ENCODE data around the gene IL3.

IL3 gene

DNA sequence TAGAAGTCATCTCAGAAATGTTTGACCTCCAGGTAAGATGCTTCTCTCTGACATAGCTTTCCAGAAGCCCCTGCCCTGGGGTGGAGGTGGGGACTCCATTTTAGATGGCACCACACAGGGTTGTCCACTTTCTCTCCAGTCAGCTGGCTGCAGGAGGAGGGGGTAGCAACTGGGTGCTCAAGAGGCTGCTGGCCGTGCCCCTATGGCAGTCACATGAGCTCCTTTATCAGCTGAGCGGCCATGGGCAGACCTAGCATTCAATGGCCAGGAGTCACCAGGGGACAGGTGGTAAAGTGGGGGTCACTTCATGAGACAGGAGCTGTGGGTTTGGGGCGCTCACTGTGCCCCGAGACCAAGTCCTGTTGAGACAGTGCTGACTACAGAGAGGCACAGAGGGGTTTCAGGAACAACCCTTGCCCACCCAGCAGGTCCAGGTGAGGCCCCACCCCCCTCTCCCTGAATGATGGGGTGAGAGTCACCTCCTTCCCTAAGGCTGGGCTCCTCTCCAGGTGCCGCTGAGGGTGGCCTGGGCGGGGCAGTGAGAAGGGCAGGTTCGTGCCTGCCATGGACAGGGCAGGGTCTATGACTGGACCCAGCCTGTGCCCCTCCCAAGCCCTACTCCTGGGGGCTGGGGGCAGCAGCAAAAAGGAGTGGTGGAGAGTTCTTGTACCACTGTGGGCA lies 13.8 kb downstream of the IL3 start:
- no peak for DNase-seq

GRCh38 chr5:132074772-132075718 lies 14.6 kb downstream of the IL3 start:
- no peak for DNase-seq

- DNase-seq = no peak
These were observed 15.2 kb downstream of the IL3 start for GRCh38 chr5:132075719-132076077.

DNA sequence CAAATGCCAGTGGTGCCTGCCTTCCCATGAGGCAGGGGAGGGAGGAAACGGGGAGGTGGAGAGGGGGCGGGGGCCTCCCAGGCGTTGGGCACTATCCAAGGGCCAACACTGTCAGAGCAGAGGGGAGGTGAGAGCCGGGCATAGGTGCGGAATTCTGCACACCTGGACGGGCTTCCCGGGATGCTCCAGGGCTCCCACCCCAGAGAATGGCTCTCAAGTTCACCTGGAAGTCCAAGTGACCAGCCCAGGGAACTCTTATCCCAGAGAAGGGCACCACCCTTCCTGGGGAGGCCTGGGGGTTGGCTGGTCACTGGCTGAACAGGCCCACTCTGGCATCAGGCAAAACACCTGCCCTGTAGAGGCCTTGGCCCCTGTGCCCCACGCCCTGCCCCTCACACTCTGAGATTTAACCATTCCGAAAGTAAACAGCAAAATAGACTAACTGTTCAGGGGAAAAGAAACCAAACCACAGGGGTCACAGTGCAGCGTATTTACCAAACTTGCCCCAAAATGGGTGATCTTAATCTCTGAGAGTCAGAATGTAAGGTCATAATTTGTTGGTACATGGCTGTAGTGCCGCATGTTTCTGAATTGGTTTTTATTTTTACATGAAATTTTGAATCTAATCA lies 15.9 kb downstream of the IL3 start:
- DNase-seq = no peak

DNA sequence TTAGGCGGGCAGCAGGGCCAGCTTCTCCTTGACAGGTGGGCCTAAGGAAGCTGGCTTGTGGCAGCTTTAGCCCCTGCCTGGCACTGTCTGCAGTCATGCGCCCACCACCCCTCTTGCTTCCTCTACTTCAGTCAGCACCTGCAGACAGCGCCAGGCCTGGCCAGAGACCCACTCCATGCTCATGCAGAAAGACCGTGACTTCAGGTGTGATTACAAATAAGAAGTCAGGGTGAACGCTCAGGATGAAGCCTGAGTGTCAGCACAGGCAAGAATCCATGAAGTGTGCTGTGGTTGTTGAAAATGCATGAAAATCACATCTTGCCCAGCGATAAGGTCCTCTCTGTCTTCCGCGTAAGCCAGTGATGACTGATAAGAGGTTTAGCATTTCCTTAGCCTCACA lies 16.5 kb downstream of the IL3 start:
- no peak for DNase-seq

- no peak for DNase-seq
These were observed 18.6 kb downstream of the IL3 start for GRCh38 chr5:132079081-132079480.

- DNase-seq = no peak
These were observed 19.2 kb downstream of the IL3 start for GRCh38 chr5:132079619-132080018.

DNA sequence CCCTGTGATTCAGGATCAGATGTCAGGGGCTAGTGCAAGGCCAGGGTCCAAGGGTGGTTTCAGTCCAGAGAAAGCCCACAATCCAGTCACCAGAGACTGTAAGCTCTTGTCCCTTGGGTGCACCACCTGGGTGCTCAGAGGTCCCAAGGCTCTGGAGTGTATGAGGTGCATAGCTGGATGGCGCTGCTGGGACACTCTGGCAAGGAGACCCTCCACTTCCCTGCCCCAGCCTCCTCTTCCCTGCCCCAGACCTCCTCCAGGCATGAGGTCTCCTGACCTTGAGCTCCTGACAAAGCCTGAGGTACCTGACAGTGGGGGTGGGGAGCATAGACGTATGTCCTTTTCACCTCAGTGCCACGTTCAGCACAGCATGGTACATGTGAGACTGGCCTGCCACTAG lies 20.1 kb downstream of the IL3 start:
- DNase-seq = no peak

DNA sequence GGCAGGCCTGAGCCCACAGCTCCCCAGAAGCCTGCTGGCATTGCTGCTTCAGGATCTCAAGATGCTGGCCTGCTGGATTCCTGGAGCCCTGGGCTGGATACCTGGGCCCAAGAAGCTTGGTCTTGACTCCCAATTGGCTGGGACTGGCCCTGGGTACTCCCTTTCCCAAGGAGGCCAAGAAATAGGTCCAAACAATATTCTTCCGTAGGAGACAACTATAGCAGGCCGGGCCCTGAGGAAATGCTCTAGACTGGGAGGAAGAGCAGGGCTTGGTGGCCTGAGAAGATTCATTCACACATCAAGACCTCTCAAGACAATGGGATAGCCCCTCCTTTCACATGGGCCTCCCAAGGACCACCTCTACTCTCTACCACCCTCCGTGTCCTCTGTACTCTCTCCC lies 21.0 kb downstream of the IL3 start:
- DNase-seq = no peak

DNA sequence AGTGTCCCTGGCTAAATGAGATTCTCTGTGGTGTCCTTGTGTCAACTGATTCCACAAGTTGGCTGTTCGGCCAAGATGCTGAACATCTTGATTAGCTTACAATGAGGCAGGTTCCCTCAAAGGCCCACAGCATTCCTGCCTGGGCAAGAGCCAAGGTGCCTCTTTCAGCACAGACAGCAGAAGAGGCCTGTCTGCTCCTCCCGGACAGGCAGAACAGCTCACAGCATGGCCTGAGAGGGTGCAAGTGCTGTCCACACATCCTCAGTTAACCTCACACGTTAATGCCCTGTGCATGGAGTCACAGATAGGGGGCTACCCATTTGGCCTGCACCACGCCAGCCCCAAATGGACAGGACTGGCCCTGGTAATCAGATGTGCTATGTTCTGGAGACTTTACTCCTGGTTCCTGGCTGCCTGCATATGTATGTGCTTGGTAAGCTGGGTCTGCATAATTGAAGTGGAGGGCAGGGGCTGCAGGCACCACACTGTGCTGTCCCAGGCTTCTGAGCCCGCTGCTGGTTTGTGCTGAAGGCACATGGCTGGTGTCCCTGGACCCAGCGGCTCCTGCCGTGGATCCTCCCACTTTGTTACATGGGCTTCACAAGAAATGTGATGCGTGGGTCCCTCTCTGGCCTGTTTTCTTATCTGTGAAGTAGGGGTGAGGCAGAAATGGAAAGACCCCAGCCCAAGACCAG lies 22.0 kb downstream of the IL3 start:
- no peak for DNase-seq

DNA sequence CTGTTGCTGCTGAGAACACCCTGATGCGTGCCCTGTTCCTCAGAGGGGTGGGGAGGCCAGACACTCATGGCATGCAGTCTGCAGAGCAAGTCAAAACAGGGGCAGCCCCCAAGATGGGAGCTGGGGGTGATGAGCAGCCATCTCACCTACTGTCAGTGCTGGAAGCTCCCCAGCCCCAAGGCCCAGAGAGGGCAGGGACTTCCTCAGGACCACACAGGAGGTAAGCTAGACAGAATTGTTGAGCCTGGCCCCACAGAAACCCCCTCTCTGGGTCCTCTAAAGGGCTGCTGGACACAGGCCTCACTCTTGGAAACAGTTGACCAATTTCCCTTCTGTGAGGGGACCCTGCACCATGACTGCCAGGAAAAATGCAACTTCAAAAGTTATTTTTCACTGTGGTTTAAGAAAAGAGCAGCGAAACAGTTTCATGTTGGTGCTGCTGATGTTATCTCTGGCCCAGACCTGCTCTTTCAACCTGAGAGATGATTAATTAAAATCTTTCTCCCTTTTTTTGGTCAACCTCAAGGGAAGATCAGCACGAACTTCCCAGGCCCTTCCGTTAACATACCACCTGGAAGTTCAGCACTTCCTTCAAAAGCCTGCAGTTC lies 22.7 kb downstream of the IL3 start:
- no peak for DNase-seq

- no peak for DNase-seq
These were observed 25.2 kb downstream of the IL3 start for GRCh38 chr5:132085686-132086085.

- no peak for DNase-seq
These were observed 25.9 kb downstream of the IL3 start for GRCh38 chr5:132086277-132086794.

GRCh38 chr5:132087176-132087575 lies 26.7 kb downstream of the IL3 start:
- no peak for DNase-seq

GRCh38 chr5:132087661-132088060 lies 27.2 kb downstream of the IL3 start:
- no peak for DNase-seq

DNA sequence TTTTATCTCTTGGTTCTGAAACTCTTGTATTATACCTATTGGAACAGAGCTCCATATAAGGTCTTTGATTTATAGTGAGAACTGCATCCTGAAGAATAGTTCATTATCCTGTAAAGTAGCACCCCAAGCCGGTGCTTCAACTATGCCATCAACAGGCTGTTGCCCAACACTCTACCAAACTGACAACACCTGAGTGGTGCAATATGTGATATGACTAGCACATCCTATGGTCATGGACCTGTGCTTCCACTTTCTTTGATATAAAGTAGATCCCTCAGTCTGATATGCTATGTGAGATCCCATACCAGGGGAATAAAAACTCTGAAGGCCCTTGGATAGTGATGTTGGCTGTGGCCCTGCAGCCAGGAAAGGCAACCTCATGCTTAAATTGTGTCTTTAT lies 28.9 kb downstream of the IL3 start:
- no peak for DNase-seq

DNA sequence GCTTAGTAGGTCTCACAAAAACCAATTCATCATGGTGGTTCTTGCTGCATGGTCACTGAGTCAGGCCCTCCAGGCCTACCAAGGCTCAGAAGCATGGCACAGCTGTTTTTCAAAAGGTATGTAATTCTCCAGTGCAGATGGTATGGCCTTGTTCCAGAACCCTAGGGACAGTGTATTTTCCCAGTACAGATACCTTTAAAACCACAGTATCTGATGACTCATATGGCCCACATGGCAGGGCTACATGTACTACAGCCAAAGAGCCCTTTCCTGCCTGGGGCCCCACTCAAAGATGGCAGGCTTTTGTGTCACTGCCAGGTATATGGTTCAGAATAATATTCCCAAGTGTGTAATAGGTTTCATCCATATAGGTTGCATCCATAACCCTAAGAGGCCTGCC lies 29.7 kb downstream of the IL3 start:
- DNase-seq = no peak

- no peak for DNase-seq
These were observed 32.8 kb downstream of the IL3 start for GRCh38 chr5:132093271-132093670.

DNA sequence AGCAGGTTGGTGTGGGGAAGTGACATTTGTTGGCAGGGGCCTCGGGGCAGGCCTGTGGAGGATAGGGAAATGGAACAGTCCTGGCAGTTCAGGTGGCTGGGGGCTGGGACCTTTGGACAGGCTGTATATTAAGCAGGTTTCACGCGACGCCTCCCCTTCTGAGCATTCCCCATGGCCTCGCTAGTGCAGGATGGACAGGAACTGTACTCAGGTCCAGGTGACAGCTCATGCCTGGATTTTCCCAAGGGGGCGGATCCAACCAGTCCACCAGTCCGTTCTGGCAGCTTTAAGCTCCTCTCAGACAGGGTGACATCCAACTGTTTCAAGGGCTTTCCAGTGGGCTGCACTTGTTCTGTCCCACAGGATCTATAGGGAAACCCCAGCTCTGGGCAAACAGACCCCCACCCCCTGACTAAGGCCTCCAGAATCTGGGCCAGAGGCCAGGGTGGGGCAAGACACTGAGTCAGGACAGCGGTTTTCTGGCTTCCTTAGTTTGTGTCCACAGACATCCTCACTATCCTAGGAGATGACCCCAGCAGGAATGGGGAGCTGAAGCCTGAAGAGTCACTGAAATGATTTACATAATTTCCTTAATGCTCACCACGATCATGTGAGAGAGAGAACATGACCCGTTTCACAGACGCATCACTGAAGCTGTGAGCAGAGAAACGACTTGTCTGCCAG lies 34.1 kb downstream of the IL3 start:
- no peak for DNase-seq

DNA sequence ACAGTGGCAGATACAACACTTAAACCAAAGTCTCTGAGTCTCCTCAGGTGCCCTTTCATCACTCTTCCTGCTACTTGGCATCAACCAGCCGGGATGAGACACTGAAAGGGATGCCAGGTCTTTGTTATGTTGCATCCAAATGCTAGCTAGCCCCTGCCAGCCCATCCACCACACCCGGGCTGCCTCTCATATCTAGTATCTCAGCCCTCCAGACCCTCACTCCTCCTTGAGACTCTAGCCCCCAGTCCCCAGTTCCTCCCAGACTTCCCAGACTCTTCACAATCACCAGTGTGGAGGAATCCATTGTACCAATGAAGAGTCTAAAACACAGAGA lies 34.6 kb downstream of the IL3 start:
- no peak for DNase-seq

GRCh38 chr5:132095424-132095972 lies 35.0 kb downstream of the IL3 start:
- DNase-seq = no peak

DNA sequence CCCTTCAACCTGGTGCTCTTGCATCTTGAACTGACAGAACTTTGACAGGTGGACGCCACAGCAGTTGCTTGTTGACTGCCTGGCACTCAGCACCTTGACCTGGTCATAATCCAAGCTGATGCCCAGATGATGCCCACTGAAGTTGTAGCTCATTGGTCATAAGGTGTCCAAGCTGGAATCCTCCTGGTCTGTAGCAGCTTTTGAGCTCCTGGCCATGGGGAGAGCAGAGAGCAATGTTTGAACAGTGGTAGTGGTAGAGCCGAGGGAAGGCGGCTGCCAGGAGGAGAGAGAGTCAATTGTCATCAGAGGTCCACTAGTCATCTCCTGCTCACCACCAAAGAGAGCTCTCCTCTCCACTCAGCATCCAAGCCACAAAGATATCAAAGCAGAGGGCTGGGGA lies 36.4 kb downstream of the IL3 start:
- DNase-seq = no peak
